Pulmonary artery endothelial cell (primary cell): ENCODE measurements around the gene EDEM2. TPM values are rescaled to one million over a fixed set of nuclear protein-coding genes. Genes with fewer than 3 reads are reported as not detected.
"Not testable (repeated sequence)": the region's sequence is repeated elsewhere in the genome, so short reads cannot be mapped to it uniquely, and the experiment has no call there.

ENCODE experiments used
- DNase-seq: peaks from one replicate; pipeline ENCODE4 v3.0.0-alpha.2; 2011; ENCODE audit warnings: low read depth, low spot score
- total RNA-seq: library from RNA; depleted of rRNA; stranded (reverse); fragments of >200 nt; gene quantifications from 2 replicates; pipeline ENCODE4 v1.2.3, GENCODE V29; 2014

The EDEM2 gene
- total RNA-seq, 1 donor from 2014 or later: 86.0 TPM

DNA sequence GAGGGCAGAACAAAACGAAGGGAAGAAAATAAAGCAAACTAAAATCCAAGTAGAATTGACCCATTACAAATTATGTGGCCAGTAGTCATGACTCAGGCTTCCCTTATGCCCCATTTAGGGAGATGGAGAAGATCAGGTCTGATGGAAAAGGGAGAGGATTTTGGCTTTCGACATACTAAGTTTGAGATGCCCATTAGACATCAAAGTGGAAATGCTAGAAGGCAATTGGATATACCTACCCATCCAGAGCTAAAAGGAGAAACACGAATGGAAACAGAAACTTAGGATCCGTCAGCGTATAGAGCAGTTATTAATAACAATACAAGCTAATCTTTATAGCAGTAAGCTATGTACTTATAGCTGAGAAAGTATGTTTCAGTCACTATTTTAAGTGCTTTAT, 59.3 kb downstream of the EDEM2 start:
- DNase-seq: no peak

DNA sequence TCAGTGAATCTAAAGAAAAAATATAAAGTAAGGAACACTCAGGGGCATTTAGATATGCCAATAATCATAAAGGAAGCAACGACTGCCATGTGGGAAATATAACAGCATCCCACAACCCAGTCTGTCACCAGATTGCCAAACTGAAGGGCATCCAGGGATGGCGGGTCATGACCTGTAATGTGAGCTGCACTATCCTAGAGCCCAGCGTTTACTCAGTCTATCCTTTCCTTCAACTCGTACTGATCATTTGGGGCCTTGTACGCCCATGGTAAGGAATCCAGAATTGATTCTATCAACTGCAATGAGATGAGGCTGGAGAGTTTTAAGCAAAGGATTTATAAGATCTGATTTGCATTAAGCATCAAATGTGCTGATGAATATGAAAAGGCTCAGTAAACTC, 59.8 kb downstream of the EDEM2 start:
- DNase-seq: no peak

DNA sequence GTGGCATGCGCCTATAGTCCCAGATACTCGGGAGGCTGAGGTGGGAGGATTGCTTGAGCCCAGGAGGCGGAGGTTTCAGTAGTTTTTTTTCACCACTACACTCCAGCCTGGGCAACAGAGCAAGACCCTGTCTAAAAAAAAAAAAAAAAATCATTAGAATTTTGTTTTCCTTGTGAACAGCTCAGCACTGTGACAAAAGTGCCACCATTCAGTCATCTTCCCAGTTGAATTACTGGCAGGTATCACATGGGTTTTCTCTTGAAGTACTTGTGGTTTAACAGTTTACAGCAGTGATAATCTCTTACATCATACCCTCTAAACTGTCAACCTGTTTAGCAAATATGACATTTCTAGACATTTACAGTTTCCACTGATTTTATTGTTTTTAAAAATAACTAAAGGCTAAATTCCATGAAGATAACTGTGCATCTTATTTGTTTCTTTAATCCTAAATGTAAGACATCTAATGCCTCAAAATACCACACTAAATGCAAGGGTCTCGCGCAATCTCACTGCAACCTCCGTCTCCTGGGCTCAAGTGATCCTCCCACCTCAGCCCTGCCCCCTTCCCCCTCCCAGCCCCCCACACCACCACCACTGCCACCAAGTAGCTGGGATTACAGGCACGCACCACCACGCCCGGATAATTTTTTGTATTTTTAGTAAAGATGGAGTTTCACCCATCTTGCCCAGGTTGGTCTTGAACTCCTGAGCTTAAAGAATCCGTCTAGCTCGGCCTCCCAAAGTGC, 61.5 kb downstream of the EDEM2 start:
- DNase-seq: no peak

DNA sequence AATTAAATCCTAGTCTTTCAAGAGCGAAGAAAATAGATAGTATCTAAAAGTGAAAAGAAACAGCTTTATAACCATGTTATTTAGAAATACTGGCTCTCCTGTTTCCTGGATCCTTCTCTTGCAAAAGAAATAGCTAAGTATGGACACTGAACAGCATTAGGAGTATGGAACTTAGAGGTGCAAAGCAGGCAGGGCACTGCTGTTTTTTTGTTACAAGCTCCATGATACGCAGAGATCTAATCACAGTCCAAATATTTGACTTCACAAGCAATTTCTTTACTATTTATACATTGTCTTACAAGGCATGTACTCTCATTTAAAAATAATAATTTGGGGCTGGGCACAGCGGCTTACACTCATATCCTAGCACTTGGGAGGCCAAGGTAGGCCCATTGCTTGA, 62.1 kb downstream of the EDEM2 start:
- DNase-seq: no peak

DNA sequence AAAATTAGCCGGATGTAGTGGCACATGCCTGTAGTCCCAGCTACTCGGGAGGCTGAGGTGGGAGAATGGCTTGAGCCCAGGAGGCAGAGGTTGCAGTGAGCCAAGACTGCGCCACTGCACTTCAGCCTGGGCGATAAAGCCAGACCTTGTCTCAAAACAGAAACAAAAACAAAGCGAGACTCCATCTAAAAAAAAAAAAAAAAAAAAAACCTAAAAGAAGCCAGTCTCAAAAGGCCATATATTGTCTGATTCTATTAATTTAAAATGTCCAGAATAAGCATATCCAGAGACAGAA, 66.8 kb downstream of the EDEM2 start:
- DNase-seq: not testable (repeated sequence)

DNA sequence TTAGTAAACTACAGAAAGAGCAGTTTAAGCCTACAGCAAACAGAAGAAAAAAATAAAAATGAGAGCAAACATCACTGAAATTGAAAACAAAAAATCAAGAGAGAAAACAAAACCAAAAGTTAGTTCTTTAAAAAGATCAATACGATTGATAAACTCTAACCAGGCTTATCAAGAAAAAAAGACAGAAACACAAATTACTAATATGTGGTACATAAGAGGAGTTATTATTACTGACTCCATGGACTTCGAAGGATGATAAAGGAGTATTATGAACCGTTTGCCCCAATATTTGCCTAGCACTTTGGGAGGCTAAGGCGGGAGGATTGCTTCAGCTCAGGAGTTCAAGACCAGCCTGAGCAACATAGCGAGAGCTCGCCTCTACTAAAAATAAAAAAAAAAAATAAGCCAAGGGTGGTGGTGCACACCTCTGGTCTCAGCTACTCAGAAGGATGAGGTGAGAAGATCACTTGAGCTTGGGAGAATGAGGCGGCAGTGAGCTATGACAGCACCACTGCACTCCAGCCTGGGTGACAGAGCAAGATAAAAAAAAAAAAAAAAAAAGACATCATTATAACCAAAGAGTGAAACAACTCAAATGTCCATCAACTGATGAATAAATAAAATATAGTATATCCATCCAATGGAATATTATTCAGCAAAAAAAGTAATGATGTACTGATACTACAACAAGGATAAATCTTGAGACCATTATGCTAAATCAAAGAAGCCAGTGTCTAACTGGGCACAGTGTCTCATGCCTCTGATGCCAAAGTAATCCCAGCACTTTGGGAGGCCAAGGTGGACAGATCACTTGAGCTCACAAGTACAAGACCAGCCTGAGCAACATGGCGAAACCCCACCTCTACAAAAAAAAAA, 67.4 kb downstream of the EDEM2 start:
- DNase-seq: no peak

DNA sequence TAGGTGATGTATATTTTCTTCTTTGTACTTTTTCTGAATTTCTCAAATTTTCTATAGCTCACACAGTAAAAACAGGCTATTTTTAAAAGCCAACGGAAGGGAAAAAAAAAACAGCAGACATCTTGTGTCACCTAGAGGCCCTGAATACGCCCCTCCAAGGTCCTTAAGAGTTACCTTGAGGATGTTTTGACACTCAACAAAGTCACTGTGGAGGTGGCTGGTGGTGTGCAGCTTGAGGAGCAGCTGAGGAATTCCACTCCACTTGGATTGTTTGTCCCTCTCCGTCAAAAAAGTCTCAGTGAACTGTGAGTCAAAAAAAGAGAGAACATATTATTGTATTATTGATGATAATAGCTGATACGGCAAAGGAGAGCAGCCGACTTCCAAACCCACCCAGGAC, 69.3 kb downstream of the EDEM2 start:
- no peak for DNase-seq

DNA sequence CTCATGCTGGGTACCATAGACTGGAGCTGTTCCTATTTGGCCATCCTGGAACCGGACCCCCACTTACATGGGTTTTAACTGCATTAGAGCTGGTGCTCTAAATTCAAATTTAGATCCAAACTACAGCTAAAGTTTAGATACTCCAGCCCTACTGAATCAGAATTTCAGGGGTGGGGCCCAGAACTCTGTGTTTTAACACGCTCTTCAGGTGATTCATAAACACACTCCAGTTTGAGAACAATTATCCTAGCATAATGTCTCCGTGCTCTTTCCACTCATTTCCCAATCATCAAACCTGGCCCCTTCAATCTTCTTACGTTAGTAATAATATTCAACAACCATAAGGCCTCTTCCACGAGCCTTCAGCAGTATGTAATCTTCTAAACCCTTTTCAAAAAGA, 69.8 kb downstream of the EDEM2 start:
- no peak for DNase-seq

DNA sequence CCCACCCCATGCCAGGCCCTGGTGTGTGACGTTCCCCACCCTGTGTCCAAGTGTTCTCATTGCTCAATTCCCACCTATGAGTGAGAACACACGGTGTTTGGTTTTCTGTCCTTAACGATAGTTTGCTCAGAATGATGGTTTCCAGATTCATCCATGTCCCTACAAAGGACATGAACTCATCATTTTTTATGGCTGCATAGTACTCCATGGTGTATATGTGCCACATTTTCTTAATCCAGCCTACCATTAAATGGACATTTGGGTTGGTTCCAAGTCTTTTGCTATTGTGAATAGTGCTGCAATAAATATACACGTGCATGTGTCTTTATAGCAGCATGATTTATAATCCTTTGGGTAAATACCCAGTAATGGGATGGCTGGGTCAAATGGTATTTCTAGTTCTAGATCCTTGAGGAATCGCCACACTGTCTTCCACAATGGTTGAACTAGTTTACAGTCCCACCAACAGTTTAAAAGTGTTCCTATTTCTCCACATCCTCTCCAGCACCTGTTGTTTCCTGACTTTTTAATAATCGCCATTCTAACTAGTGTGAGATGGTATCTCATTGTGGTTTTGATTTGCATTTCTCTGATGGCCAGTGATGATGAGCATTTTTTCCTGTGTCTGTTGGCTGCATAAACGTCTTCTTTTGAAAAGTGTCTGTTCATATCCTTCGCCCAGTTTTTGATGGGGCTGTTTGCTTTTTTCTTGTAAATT, 75.5 kb downstream of the EDEM2 start:
- not testable (repeated sequence) for DNase-seq

DNA sequence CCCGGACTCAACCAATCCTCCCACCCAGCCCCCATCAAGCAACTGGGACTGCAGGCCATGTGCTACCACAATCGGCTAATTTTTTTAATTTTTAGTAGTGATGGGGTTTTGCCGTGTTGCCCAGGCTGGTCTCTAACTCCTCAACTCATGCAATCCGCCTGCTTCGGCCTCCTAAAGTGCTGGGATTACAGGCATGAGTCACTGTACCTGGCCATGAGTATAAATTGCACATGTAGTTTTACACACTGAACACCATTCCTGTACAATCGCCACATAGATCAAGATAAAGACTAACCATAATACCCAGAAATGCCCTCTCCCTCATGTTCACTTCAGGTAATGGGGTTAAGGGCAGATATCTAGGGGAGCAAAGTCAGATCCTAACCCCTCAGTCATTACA, 80.9 kb downstream of the EDEM2 start:
- no peak for DNase-seq

Other genes with a start within 250 kb of the EDEM2 start
- gene GSS, start 191.5 kb downstream of the EDEM2 start, total RNA-seq: 49.1 and 59.8 TPM in 2 replicates
- under 0.01 and 0.13 TPM in 2 replicates for gene MYH7B, start 191.5 kb downstream of the EDEM2 start, total RNA-seq
- 85.0 and 86.1 TPM in 2 replicates for gene TRPC4AP, start 54.5 kb downstream of the EDEM2 start, total RNA-seq
- gene PROCR, start 24.7 kb upstream of the EDEM2 start, total RNA-seq: 545 and 561 TPM in 2 replicates
- gene MMP24, start 79.4 kb upstream of the EDEM2 start, total RNA-seq: 0.33 and 0.78 TPM in 2 replicates
- gene MMP24OS, start 130.8 kb upstream of the EDEM2 start, total RNA-seq: 5.0 and 5.3 TPM in 2 replicates
- gene EIF6, start 137.4 kb upstream of the EDEM2 start, total RNA-seq: 171 and 206 TPM in 2 replicates
- gene FAM83C, start 145.1 kb upstream of the EDEM2 start, total RNA-seq: not detected in 2 replicates